Loucy (cell line): Measurements from ENCODE around the gene INO80D.

Experiments used
- H2AFZ ChIP-seq: fragments of 200-600 bp; sonication (generic); 2 replicates; pipeline ENCODE4 v1.6.0; 2016; ENCODE audit warnings: antibody characterized with exemption, mild to moderate bottlenecking, low read length, moderate library complexity
- H3F3A ChIP-seq: fragments of 200-600 bp; 2 replicates; pipeline ENCODE4 v1.6.0; 2016; ENCODE audit warnings: antibody characterized with exemption, low read depth, mild to moderate bottlenecking
- H3K27me3 ChIP-seq: fragments of 200-600 bp; sonication (generic); 2 replicates; pipeline ENCODE4 v1.6.1; 2014; ENCODE audit warnings: low read length, mild to moderate bottlenecking; ENCODE audit not compliant: insufficient read depth, poor library complexity, severe bottlenecking
- H3K36me3 ChIP-seq: fragments of 200-600 bp; sonication (generic); 2 replicates; pipeline ENCODE4 v1.6.1; 2016; ENCODE audit warnings: low read length; ENCODE audit not compliant: insufficient read depth
- H3K4me1 ChIP-seq: fragments of 200-600 bp; sonication (generic); 2 replicates; pipeline ENCODE4 v1.5.1; 2014; ENCODE audit warnings: low read length, mild to moderate bottlenecking; ENCODE audit not compliant: insufficient read depth, poor library complexity, severe bottlenecking
- H3K4me2 ChIP-seq: fragments of 200-600 bp; sonication (generic); 2 replicates; pipeline ENCODE4 v1.6.0; 2014; ENCODE audit warnings: antibody characterized with exemption, low read length, low read depth, mild to moderate bottlenecking; ENCODE audit not compliant: poor library complexity, severe bottlenecking
- H3K4me3 ChIP-seq: fragments of 200-600 bp; sonication (generic); 2 replicates; pipeline ENCODE4 v1.5.1; 2014; ENCODE audit warnings: low read length, mild to moderate bottlenecking, mixed read lengths; ENCODE audit not compliant: poor library complexity, severe bottlenecking
- H3K79me2 ChIP-seq: fragments of 200-600 bp; sonication (generic); 2 replicates; pipeline ENCODE4 v1.6.1; 2014; ENCODE audit warnings: low read length; ENCODE audit not compliant: insufficient read depth
- H3K9ac ChIP-seq: fragments of 200-600 bp; sonication (generic); 2 replicates; pipeline ENCODE4 v1.6.0; 2014; ENCODE audit warnings: mild to moderate bottlenecking, low read depth, low read length, moderate library complexity; ENCODE audit not compliant: poor library complexity, severe bottlenecking
- H3K9me2 ChIP-seq: fragments of 200-600 bp; sonication (generic); replicated peaks from 2 replicates; pipeline ENCODE4 v1.6.1; 2016; ENCODE audit warnings: low read depth, low read length, mixed read lengths
- H3K9me3 ChIP-seq: fragments of 200-600 bp; sonication (generic); 2 replicates; pipeline ENCODE4 v1.6.1; 2014; ENCODE audit warnings: mild to moderate bottlenecking, antibody characterized with exemption, low read length, low read depth; ENCODE audit not compliant: insufficient read depth
- H4K20me1 ChIP-seq: fragments of 200-600 bp; sonication (generic); 2 replicates; pipeline ENCODE4 v1.6.0; 2014; ENCODE audit warnings: antibody characterized with exemption, low read length, mild to moderate bottlenecking; ENCODE audit not compliant: insufficient read depth, poor library complexity, severe bottlenecking
- EZH2phosphoT487 ChIP-seq: fragments of 200-600 bp; IDR thresholded peaks from 2 replicates; pipeline ENCODE4 v1.6.1; 2018; ENCODE audit warnings: antibody characterized with exemption, mild to moderate bottlenecking, moderate library complexity, borderline replicate concordance
- TF ChIP-seq, protein P1 (sequence below): fragments of 200-600 bp; sonication (generic); conservative IDR thresholded peaks from 2 replicates; pipeline ENCODE4 v1.5.1; 2014; ENCODE audit warnings: mild to moderate bottlenecking, antibody characterized with exemption, low read length

INO80D gene

DNA sequence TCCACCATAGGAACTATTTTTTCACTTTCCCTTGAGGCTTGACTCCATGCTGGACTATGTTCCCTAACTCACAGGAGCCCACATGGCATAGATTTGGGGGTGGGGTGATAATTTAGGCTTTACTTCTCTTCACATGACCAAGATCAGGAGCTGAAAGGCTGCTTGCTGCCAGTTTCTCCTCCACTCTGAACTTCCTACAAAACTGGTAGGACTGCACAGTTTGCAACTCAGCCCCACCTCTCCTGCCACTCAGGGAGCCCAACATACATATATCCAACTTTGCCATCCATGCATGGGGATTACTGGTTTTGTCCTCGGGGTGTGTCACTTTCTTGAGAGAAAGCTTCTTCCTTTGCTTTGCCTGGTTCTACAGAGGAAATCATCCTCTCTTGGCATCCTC, 14.2 kb downstream of the INO80D start:
- H3K4me2 ChIP-seq: no peak overlapping the region
- H3K79me2 ChIP-seq: peaks cover 98% of the 10 kb centered on the region
- peaks cover 11% of the 10 kb centered on the region; the same call in 1 of the 2 replicates for H3K36me3 ChIP-seq
- no peak overlapping the region for H2AFZ ChIP-seq
- H3K4me3 ChIP-seq: no peak overlapping the region
- H3K9ac ChIP-seq: no peak overlapping the region
- no peak for TF ChIP-seq EZH2phosphoT487
- TF ChIP-seq, protein P1, sequence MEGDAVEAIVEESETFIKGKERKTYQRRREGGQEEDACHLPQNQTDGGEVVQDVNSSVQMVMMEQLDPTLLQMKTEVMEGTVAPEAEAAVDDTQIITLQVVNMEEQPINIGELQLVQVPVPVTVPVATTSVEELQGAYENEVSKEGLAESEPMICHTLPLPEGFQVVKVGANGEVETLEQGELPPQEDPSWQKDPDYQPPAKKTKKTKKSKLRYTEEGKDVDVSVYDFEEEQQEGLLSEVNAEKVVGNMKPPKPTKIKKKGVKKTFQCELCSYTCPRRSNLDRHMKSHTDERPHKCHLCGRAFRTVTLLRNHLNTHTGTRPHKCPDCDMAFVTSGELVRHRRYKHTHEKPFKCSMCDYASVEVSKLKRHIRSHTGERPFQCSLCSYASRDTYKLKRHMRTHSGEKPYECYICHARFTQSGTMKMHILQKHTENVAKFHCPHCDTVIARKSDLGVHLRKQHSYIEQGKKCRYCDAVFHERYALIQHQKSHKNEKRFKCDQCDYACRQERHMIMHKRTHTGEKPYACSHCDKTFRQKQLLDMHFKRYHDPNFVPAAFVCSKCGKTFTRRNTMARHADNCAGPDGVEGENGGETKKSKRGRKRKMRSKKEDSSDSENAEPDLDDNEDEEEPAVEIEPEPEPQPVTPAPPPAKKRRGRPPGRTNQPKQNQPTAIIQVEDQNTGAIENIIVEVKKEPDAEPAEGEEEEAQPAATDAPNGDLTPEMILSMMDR: no peak
- H4K20me1 ChIP-seq: peaks cover 49% of the 10 kb centered on the region
- H3K27me3 ChIP-seq: no peaks in the 10 kb centered on the region
- H3K9me2 ChIP-seq: no peaks in the 10 kb centered on the region
- H3K9me3 ChIP-seq: no peaks in the 10 kb centered on the region
- H3F3A ChIP-seq: no peaks in the 10 kb centered on the region
- peaks cover 10% of the 10 kb centered on the region for H3K4me1 ChIP-seq

DNA sequence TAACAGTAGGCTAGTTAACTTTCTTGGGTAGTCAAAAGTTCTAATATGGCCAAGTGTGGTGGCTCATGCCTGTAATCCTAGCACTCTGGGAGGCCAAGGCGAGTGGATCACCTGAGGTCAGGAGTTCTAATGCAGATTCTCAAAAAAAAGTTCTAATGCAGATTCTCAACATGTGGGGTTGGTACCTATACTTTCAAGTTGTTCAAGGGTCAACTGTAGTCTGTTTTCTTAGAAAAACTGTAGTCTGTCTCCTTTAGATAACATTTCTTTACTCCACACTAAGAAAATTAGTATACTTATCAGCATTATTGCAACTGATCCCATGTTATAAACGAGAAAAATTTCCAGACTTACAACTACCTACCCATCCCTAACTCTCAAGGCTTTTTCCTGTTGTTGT, 16.6 kb downstream of the INO80D start:
- H3F3A ChIP-seq: no peaks in the 10 kb centered on the region
- no peak for TF ChIP-seq EZH2phosphoT487
- TF ChIP-seq, protein P1: no peak
- H3K4me1 ChIP-seq: peaks cover 10% of the 10 kb centered on the region
- H3K36me3 ChIP-seq: peaks cover 15% of the 10 kb centered on the region; the same call in 1 of the 2 replicates
- H2AFZ ChIP-seq: no peak overlapping the region
- no peaks in the 10 kb centered on the region for H3K27me3 ChIP-seq
- H3K9me3 ChIP-seq: no peaks in the 10 kb centered on the region
- H4K20me1 ChIP-seq: peaks cover 46% of the 10 kb centered on the region
- H3K4me2 ChIP-seq: no peak overlapping the region
- H3K79me2 ChIP-seq: peaks cover 98% of the 10 kb centered on the region
- H3K9me2 ChIP-seq: no peaks in the 10 kb centered on the region
- no peak overlapping the region for H3K9ac ChIP-seq
- H3K4me3 ChIP-seq: no peak overlapping the region

DNA sequence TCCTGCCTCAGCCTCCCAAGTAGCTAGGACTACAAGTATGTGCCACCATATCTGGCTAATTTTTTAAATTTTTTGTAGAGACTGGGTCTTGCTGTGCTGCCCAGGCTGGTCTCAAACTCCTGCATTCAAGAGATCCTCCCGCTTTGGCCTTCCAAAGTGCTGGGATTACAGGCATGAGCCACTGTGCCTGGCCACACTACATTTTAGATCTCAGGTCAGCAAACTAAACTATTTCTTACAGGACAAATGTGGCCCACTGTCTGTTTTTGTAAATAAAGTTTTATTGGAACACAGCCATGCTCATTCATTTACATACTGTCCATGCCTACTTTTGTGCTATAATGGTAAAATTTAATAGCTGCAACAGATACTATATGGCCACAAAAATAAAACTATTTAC, 17.8 kb downstream of the INO80D start:
- Histone ChIP-seq H4K20me1 (peaks cover 41% of the 10 kb centered on the region), H3K9ac (no peak overlapping the region), H3K27me3 (no peaks in the 10 kb centered on the region), H3K36me3 (peaks cover 17% of the 10 kb centered on the region; the same call in 1 of the 2 replicates), H3K4me2 (no peak overlapping the region), H3K9me2 (no peaks in the 10 kb centered on the region), H3F3A (no peaks in the 10 kb centered on the region), H3K4me1 (peaks cover 6% of the 10 kb centered on the region), H3K9me3 (no peaks in the 10 kb centered on the region), H3K4me3 (no peak overlapping the region), H2AFZ (no peak overlapping the region), H3K79me2 (peaks cover 98% of the 10 kb centered on the region)
- TF ChIP-seq, protein P1: no peak
- no peak for TF ChIP-seq EZH2phosphoT487
